Body of pancreas (tissue), 4 donors: ENCODE data around the gene TNFRSF1A. TPM values are rescaled to one million over a fixed set of nuclear protein-coding genes. Genes with fewer than 3 reads are reported as not detected.

Experiments
- ATAC-seq: fragments of 150-250 bp; one replicate; pipeline ENCODE4 v1.9.1; 2016
- DNase-seq, 4 donors: peaks; one replicate each; pipeline ENCODE4 v3.0.0-alpha.2; 2019
- H3K27ac ChIP-seq, 4 donors: fragments of 200-600 bp; sonication (generic); 1 replicate in 3 of 4; 2 replicates in 1 of 4; pipeline versions ENCODE4 v1.5.1 to v1.6.1; 2016 to 2019; ENCODE audit warnings: mild to moderate bottlenecking in 1 of 4, mixed read lengths in 1 of 4, moderate library complexity in 1 of 4
- H3K27me3 ChIP-seq, 2 donors: fragments of 200-600 bp; sonication (generic); one replicate each; pipeline ENCODE4 v1.6.0; 2016; ENCODE audit warnings: mild to moderate bottlenecking in 1 of 2
- H3K36me3 ChIP-seq, 2 donors: fragments of 200-600 bp; sonication (generic); replicated peaks in 1 of 2; 2 replicates each; pipeline ENCODE4 v1.5.1; 2016; ENCODE audit warnings: low read depth in 2 of 2; ENCODE audit not compliant: insufficient read depth in 1 of 2
- H3K4me1 ChIP-seq: fragments of 200-600 bp; sonication (generic); one replicate; pipeline ENCODE4 v1.6.0; 2016
- H3K4me3 ChIP-seq, 2 donors: fragments of 200-600 bp; sonication (generic); 1 replicate in 1 of 2; 2 replicates in 1 of 2; pipeline ENCODE4 v1.5.1; 2016 to 2019
- H3K9me3 ChIP-seq, 3 donors: fragments of 200-600 bp; sonication (generic); 1 replicate in 2 of 3; 2 replicates in 1 of 3; pipeline ENCODE4 v1.5.1; 2016
- POLR2A ChIP-seq, 3 donors: fragments of 450-650 bp; IDR thresholded peaks; one replicate each; pipeline ENCODE4 v1.6.1; 2016; ENCODE audit warnings: antibody characterized with exemption in 3 of 3, mild to moderate bottlenecking in 2 of 3
- WGBS, 2 donors: methylation state at CpG; one replicate each; pipeline ENCODE4 v1.1.5; 2017; 5-methylcytosine and 5-hydroxymethylcytosine counted together
- intact Hi-C: fragments of 100-400 bp; cut with DNase I; formaldehyde crosslinking; loops from one replicate; pipeline ENCODE4 v1.15.1; 2023
- total RNA-seq, 2 donors: library from RNA; depleted of rRNA; stranded (reverse); fragments of >200 nt; gene quantifications; one replicate each; pipeline ENCODE4 v1.1.0, GENCODE V29; 2016
- TF ChIP-seq, protein P1 (sequence below), 7 experiments: fragments of 450-650 bp in 4 of 7; fragments of 200-600 bp in 3 of 7; sonication (generic) in 3 of 7; IDR thresholded peaks; one replicate each; pipeline ENCODE4 v1.5.1; 2016 to 2019; ENCODE audit warnings: antibody characterized with exemption in 7 of 7

The TNFRSF1A gene
- total RNA-seq, 2 donors from 2014 or later, result 54.5 to 92.0 TPM

DNA sequence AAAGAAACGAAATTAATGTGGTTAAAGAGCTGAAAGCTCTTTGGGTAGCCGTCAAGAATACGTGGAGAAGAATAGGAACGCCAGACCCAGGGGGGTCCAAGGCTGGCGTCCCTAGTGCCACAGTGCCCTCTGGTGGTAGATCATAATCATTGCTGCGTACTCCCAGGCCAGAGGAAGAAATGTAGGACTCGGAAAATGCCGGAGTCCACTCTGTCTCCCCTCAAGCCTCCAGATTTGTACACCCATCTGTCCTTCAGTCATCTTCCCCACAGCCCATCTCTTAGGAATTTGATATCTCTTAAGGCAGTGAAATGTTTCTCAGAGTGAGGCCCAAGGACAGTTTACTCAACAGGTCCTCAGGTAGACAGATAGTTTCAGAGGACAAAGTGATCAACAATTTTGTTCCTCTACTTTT is 56.8 kb downstream of the TNFRSF1A start:
- ATAC-seq, result peak; percentile 78
- peak; percentile 64 to 68 (median 66) for DNase-seq
- H3K4me1 ChIP-seq, result peaks cover 12% of the 10 kb centered on the region
- H3K4me3 ChIP-seq, result no peak overlapping the region
- no peak overlapping the region for H3K27ac ChIP-seq
- H3K36me3 ChIP-seq, result no peaks in the 10 kb centered on the region
- intact Hi-C loops, result loop anchor here (5.0 kb wide), 1 partner anchor 298 kb away; no protein-coding TSS in a partner anchor
- 1 to 2% methylated on average over 8 of the region's 8 CpGs for WGBS, 2 donors
- no peak for TF ChIP-seq POLR2A (IDR thresholded peaks at IDR 0.05)
- TF ChIP-seq, protein P1, sequence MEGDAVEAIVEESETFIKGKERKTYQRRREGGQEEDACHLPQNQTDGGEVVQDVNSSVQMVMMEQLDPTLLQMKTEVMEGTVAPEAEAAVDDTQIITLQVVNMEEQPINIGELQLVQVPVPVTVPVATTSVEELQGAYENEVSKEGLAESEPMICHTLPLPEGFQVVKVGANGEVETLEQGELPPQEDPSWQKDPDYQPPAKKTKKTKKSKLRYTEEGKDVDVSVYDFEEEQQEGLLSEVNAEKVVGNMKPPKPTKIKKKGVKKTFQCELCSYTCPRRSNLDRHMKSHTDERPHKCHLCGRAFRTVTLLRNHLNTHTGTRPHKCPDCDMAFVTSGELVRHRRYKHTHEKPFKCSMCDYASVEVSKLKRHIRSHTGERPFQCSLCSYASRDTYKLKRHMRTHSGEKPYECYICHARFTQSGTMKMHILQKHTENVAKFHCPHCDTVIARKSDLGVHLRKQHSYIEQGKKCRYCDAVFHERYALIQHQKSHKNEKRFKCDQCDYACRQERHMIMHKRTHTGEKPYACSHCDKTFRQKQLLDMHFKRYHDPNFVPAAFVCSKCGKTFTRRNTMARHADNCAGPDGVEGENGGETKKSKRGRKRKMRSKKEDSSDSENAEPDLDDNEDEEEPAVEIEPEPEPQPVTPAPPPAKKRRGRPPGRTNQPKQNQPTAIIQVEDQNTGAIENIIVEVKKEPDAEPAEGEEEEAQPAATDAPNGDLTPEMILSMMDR (IDR thresholded peaks at IDR 0.05), result peak; percentile 81 to 96 (median 93)
- H3K9me3 ChIP-seq, result no peaks in the 10 kb centered on the region
- no peaks in the 10 kb centered on the region for H3K27me3 ChIP-seq

DNA sequence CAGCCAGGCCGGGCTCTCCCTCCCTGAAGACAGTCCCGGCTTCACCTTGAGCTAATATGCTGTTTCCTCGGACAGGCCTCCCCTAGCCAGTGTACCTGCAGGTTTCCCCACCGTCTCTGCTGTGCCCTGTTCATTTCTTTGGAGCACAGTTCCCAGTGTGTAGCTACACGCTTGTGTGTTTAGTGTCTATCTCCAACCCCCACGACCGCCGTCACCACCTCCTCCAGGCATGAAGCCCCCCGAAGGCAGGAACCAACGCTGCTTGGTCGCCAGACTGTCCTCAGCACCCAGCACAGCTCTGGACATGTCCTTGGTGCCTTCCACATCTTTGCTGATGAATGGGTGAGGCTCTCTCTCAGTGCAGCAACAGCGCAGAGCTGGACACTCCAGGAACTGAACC is 57.6 kb downstream of the TNFRSF1A start:
- DNase-seq (no peak), ATAC-seq (no peak)
- Histone ChIP-seq H3K36me3 (no peaks in the 10 kb centered on the region), H3K27ac (no peak overlapping the region), H3K4me1 (peaks cover 20% of the 10 kb centered on the region), H3K4me3 (no peak overlapping the region), H3K27me3 (no peaks in the 10 kb centered on the region), H3K9me3 (no peaks in the 10 kb centered on the region)
- intact Hi-C loops, result loop anchor here (5.0 kb wide), 2 partner anchors 97 to 222 kb away; no protein-coding TSS in a partner anchor
- TF ChIP-seq, protein P1 (IDR thresholded peaks at IDR 0.05), result no peak
- WGBS, 2 donors, result 72 to 83% methylated on average over 8 to 11 of the region's 12 CpGs

DNA sequence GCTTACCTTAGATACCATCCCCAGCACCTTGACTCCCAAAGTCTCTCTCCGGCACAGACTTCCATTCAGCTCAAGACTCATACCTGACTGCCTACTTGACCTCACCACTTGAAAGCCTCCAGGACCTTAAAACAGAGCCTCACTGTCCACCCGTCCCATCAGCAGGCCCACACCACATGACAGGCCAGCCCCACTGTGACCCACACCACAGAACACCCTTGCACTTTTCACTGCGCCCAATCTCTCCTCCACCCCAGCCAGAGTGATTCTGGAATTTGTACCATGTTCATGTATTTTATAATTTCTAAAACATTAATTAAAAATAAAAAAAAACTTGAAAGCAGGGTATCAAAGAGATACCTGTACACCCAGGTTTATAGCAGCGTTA is 59.4 kb downstream of the TNFRSF1A start:
- intact Hi-C loops, result loop anchor here (5.0 kb wide), 2 partner anchors 95 to 220 kb away; no protein-coding TSS in a partner anchor
- Histone ChIP-seq H3K9me3 (no peaks in the 10 kb centered on the region), H3K4me1 (peaks cover 35% of the 10 kb centered on the region), H3K4me3 (no peak overlapping the region), H3K27me3 (no peaks in the 10 kb centered on the region), H3K36me3 (no peaks in the 10 kb centered on the region), H3K27ac (no peak overlapping the region)
- WGBS, 2 donors, result 83 to 90% methylated on average over 4 of the region's 4 CpGs
- no peak for TF ChIP-seq POLR2A (IDR thresholded peaks at IDR 0.05)
- TF ChIP-seq, protein P1 (IDR thresholded peaks at IDR 0.05), result no peak
- DNase-seq, result no peak
- no peak for ATAC-seq

DNA sequence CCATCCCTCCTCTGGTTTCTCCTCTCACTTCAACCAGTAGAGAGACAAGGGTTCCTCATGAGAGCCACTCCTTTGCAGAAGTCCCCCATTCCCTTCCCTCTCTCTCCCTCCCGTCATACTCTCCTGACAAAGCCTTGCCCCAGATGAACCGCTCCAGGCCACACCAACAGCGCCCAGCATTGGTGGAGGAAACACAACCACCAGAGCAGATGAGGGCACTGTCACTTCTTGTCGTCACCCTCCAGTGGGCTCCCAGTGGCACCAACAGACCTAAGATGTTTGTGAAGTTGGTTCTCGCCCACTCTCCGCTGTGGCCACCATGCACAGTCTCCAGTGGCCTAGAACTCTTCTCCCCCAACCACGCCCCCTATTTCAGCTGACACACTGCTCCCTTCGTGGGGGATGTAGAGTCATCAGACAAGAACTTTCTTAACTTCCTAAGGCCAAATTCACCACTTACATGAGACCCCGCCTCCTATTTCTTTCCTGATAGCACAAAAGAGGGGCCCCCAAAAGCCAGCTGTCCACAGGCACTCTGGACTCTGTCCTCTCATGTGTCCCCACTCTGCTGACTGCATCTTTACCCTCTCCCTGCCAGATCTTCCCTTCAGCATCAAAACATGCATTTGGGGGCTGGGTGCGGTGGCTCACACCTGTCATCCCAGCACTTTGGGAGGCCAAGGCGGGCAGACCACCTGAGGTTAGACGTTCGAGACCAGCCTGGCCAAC is 60.6 kb downstream of the TNFRSF1A start:
- no peaks in the 10 kb centered on the region for H3K36me3 ChIP-seq
- no peaks in the 10 kb centered on the region for H3K27me3 ChIP-seq
- peaks cover 40% of the 10 kb centered on the region for H3K4me1 ChIP-seq
- intact Hi-C loops, result loop anchor here (5.0 kb wide), 2 partner anchors 94 to 219 kb away; no protein-coding TSS in a partner anchor
- DNase-seq, result no peak
- H3K4me3 ChIP-seq, result no peak overlapping the region
- H3K9me3 ChIP-seq, result no peaks in the 10 kb centered on the region
- WGBS, 2 donors, result 91% methylated on average over 11 to 13 of the region's 13 CpGs
- no peak for ATAC-seq
- TF ChIP-seq, protein P1 (IDR thresholded peaks at IDR 0.05), result no peak
- no peak for TF ChIP-seq POLR2A (IDR thresholded peaks at IDR 0.05)
- peak overlapping the region in 3 of 4 donors; percentile 97 to 99 (median 99) for H3K27ac ChIP-seq
